HG02973 (cell line): ENCODE measurements around the gene CREB3L2.

Source experiments
- ATAC-seq: cut with Tn5 transposase; IDR thresholded peaks from one replicate; pipeline ENCODE4 v1.9.1; 2021; ENCODE audit warnings: moderate library complexity; ENCODE audit not compliant: unreplicated experiment

CREB3L2 gene

DNA sequence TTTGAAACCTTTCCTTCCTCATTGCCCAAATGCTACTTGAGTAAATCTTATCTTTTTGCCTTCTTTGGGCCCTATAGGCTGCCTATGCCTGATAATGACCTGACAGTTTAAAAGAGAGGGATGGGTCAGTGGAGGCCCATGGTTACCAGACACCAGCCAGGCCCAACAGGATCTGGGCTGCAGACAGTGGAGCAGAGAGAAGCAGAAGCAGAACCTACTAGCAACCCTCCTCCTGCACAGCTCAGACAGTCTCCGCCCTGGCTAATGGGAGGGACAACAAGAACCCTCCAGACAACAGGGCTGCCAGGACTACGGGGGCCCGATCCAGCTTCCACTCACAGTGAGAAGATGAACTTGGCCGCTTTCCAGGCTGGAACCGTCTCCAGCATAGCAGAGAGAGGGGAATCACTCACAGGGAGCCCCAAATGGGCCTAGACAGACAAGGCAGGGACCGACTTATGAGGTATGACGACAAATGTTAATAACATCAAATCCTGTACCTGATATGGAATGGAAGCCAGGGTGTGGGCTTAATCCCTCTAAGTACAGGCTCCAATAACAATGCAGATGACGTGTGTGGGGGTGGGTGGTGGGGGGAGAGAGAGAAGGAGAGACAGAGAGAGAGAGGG lies 123.4 kb downstream of the CREB3L2 start:
- ATAC-seq: no peak

GRCh38 chr7:137877027-137877675 lies 124.7 kb downstream of the CREB3L2 start:
- ATAC-seq: no peak

DNA sequence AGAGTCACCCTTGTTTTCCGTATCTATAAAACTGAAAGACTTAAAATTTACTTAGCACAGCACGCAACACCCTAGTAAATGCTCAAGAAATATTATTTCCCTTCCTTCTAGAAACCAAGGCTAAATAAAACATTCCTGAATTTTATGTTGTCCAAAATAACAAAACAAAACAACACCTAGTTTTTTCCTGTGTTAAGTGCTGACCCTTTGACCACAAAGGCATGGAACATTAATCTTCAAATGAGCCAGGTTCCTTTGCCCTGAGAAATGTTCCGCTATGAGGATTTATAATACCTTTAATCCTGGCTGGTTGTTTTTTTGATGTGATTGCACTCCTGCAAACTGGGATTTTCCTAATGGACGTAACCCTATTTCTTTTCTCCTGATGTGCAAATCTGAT lies 126.1 kb downstream of the CREB3L2 start:
- ATAC-seq: no peak

DNA sequence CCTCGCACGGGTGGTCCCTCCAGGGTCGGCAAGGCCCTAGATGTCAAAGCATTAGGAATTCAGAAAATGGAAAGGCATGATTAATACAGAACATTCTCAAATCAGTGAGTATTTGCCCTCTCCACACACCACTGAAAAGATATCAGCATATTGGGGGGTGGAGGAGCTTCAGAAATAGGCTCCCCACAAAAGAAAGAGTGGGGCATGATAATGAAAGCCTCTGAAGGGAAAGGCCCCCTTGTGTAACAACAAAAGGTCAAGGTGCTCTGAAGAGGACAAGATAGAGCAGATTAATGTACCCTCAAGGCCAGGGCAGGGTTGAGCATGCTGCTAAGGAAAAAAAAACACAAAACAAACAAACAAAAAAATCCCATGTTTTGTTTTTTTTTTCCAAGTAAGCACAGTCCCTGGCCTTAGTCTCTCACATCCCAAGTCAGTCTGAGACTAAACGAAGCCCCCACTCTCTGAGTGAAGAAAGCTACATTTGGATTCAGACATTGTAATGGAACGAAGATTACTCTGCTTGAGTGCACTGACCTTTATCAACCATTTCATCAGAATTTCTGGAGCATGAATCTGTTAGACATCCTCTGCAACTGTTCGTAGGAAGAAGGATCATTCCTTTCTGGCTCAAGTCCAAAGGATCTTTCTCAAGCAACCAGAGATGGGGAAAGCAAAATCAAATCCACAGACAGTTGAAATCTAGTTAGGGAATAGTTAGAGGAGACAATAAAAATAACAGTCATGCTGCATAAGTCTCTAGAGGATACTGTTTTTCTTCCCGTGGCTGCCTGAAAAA lies 127.7 kb downstream of the CREB3L2 start:
- ATAC-seq: no peak

DNA sequence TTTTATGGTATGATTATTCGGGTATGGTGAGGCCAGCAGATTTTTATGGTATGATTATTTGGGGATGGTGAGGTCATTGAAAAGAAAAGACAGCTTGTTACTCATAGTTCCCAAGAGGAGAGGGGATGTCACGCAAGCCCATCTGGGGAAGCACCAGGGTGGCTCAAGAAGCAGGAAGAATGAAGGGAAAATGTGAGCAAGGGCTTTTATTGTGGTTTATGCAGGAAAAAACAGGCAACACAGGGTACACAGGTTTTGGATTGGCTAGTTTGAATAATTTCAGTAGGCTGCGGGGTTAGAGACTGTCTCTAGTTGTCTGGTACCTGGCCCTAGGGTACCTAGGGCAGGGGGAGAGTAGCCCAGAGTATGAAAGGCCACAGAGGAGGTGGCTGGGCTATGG lies 128.4 kb downstream of the CREB3L2 start:
- no peak for ATAC-seq

GRCh38 chr7:137871170-137871915 lies 130.5 kb downstream of the CREB3L2 start:
- ATAC-seq: no peak

- ATAC-seq: no peak
Measured at GRCh38 chr7:137870684-137871083, 131.2 kb downstream of the CREB3L2 start.

DNA sequence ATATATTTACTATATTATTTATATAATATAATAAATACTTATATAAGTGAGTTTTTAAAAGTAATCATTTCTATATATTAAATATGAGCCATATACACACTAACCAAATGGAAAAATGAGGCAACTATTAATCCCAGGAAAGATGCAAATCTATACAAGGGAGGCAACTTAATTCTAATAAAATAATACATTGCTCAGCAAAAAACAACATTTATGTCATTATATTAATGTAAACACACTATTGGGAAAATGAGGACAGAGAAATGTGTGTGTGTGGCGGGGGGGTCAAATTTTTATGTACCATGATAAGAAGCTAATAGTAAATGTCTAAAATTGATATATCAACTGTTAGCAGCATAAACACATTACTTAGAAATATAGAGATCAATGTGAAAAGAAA lies 131.8 kb downstream of the CREB3L2 start:
- no peak for ATAC-seq

DNA sequence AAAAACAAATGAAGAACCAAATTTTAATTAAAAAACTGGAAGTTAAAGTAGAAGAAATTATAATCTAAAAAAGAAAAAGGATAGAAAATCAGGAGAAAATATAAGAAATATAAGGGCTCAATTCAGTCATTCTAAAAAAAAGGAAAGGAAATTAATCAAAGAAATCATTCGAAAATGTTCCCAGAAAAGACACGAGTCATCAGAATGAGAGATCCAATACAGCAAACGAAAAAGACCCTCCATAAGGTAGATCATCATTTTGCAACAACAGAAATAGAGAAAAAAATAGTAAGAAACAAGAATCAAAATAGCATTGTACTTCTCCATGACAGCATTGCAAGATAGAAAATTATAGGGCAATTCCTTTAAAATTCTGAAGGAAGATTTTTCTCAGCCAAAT lies 132.6 kb downstream of the CREB3L2 start:
- no peak for ATAC-seq

GRCh38 chr7:137867289-137867688 lies 134.6 kb downstream of the CREB3L2 start:
- no peak for ATAC-seq

- no peak for ATAC-seq
Measured at GRCh38 chr7:137865764-137866163, 136.1 kb downstream of the CREB3L2 start.

GRCh38 chr7:137862964-137863363 lies 138.9 kb downstream of the CREB3L2 start:
- no peak for ATAC-seq

GRCh38 chr7:137862358-137862757 lies 139.5 kb downstream of the CREB3L2 start:
- no peak for ATAC-seq

DNA sequence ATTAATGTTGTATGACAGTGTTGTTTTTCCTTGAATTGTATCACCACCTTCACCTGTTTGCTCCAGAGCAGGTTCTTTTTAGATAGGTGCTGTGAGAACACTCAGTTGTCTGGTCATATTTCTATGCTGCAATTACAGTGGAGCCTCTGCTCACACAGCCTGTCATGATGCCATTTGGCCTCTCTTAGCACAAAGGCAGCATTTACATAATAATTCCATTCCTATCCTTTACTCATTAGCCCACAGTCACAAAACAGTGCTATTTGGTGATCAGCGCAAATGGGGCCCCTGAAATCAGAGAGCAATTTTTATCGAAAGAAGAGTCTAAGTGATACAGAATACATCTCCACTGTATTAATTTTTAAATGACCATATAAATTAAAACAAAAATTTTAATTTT lies 141.3 kb downstream of the CREB3L2 start:
- ATAC-seq: no peak

GRCh38 chr7:137853053-137853452 lies 148.8 kb downstream of the CREB3L2 start:
- no peak for ATAC-seq

- ATAC-seq: no peak
Measured at GRCh38 chr7:137852108-137852507, 149.8 kb downstream of the CREB3L2 start.

DNA sequence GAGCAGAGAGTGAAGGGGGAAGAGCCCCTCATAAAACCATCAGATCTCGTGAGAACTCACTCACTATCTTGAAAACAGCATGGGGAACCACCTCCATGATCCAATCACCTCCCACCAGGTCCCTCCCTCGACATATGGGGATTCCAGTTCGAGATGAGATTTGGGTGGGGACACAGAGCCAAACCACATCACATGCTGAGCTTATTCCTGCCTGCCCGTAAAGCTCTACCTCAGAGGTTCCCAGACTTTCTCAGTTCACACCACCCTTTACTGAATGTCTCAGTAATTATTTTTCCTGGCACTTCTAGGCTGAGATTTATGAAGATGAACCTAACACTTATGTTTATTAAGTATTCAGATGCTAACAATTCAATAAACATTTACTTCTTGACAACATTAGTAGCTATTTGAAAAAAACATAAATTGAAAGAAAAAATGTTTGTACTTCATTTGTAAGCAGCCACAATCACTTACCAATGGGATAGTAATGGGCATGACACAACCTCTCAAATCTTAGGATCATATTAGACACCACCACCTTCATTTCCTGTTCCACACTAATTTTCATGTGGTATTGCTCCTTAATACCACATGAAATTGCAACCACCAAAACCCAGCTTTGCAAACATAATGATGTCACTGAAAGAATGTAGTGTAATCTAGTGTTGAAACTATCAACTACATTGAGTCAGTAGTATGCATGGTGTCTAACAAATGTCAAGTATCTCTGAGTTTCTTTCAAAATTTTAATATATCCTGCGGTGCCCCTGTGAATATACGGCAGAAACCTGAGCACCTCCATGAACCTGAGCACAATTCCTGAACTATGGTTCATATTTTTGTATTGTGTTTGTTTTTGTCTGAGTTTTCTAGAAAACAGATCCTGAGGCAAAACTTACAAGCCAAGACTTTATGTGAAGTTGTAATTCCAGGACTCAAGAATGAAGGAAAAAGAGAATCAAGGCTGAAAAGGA lies 150.6 kb downstream of the CREB3L2 start:
- no peak for ATAC-seq

- no peak for ATAC-seq
Measured at GRCh38 chr7:137850571-137850970, 151.3 kb downstream of the CREB3L2 start.

DNA sequence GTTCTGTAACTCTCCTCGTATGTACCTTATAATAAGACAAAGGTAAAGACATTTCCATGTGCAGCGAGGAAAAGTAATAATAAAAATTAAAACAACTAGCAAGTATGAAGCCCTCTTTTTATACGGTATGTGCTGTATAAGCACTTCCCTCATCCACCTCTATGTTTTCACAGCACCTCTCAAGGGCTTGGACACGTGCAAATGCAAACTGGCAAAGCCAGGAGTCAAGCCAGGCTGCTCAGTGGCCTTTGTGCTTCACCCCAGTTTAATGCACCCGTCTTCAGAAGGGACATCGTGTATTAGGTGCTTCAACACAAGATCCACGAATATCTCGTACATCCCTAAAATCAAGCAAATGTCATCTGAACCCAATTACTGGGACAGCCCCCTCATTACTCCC lies 153.8 kb downstream of the CREB3L2 start:
- ATAC-seq: no peak

GRCh38 chr7:137847568-137848050 lies 154.3 kb downstream of the CREB3L2 start:
- ATAC-seq: no peak
